ENCODE results near the gene MCFD2. TPM values are rescaled to one million over a fixed set of nuclear protein-coding genes. Genes with fewer than 3 reads are reported as not detected.

The MCFD2 gene
- 10 to 100 TPM; 47.4 to 88.8 (median 63.4) TPM for total RNA-seq
- polyA plus RNA-seq, result 100 to 1,000 TPM in 1 of 2 donors, 10 to 100 TPM in 1; 16.1 to 113 TPM
- long read RNA-seq, donor 1, full-length matches to known transcripts, result 29 of 49 reads
- long read RNA-seq, donor 1, partial matches to known transcripts, result 1 of 49 reads
- long read RNA-seq, donor 1, other reads (novel, unspliced or antisense), result 19 of 49 reads
- long read RNA-seq, donor 2, full-length matches to known transcripts, result 69 of 109 reads
- long read RNA-seq, donor 2, partial matches to known transcripts, result 2 of 109 reads
- long read RNA-seq, donor 2, other reads (novel, unspliced or antisense), result 38 of 109 reads
- long read RNA-seq, donor 3, full-length matches to known transcripts, result 68 of 93 reads
- long read RNA-seq, donor 3, partial matches to known transcripts, result 0 of 93 reads
- long read RNA-seq, donor 3, other reads (novel, unspliced or antisense), result 25 of 93 reads

- intact Hi-C loops (cut with DNase I), result loop anchor here in 5 of 10 donors (5.0 to 10.0 kb wide), 3 partner anchors 407 to 412 kb away; no protein-coding TSS in a partner anchor
- WGBS, 4 donors, result 1% methylated on average over 16 to 38 of the region's 38 CpGs
- TF ChIP-seq POLR2A (IDR thresholded peaks at IDR 0.05) (no peak), CTCF (IDR thresholded peaks at IDR 0.05) (no peak)
- Histone ChIP-seq H3K36me3 (peaks cover 0 to 18% (median 11%) of the 10 kb centered on the region in 9 donors), H3K4me3 (peak within 1 kb of the TSS; percentile 78 to 100 (median 96)), H3K27ac (peak within 1 kb of the TSS; percentile 67 to 99 (median 96)), H3K27me3 (no peaks in the 10 kb centered on the region), H3K9me3 (no peaks in the 10 kb centered on the region), H3K4me1 (peaks cover 0 to 55% (median 33%) of the 10 kb centered on the region in 12 donors)
- ATAC-seq (peak; percentile 9 to 58 (median 49)), DNase-seq (peak; percentile 58 to 84 (median 66))
Measured at GRCh38 chr2:46915281-46915810, at the start of gene MCFD2. MCFD2 (minus strand) TSS chr2:46915806; CDS start chr2:46909171, 6,635 bp downstream.

- Histone ChIP-seq H3K27me3 (no peaks in the 10 kb centered on the region), H3K27ac (peak overlapping the region in 3 of 12 donors; percentile 8 to 40 (median 31)), H3K36me3 (peaks cover 0 to 15% (median 3%) of the 10 kb centered on the region in 9 donors), H3K4me1 (peaks cover 0 to 53% (median 14%) of the 10 kb centered on the region in 12 donors), H3K9me3 (no peaks in the 10 kb centered on the region), H3K4me3 (no peak overlapping the region)
- intact Hi-C loops (cut with DNase I), result no loop called here
- TF ChIP-seq POLR2A (IDR thresholded peaks at IDR 0.05) (no peak), CTCF (IDR thresholded peaks at IDR 0.05) (no peak)
- 65 to 85% (median 76%) methylated on average over 12 of the region's 12 CpGs for WGBS, 4 donors
- DNase-seq, result no peak
- ATAC-seq, result peak in 2 of 4 donors; percentile 11 to 38
Measured at GRCh38 chr2:46964835-46965560, 49.4 kb upstream of the MCFD2 start.

GRCh38 chr2:46963941-46964673, 48.5 kb upstream of the MCFD2 start:
- TF ChIP-seq CTCF (IDR thresholded peaks at IDR 0.05), result no peak
- TF ChIP-seq POLR2A (IDR thresholded peaks at IDR 0.05), result no peak
- Histone ChIP-seq H3K27me3 (no peaks in the 10 kb centered on the region), H3K27ac (peak overlapping the region in 3 of 12 donors; percentile 8 to 40 (median 31)), H3K36me3 (peaks cover 0 to 24% (median 10%) of the 10 kb centered on the region in 9 donors), H3K4me1 (peaks cover 0 to 46% (median 13%) of the 10 kb centered on the region in 12 donors), H3K9me3 (no peaks in the 10 kb centered on the region), H3K4me3 (no peak overlapping the region)
- 94 to 97% (median 95%) methylated on average over 7 of the region's 7 CpGs for WGBS, 4 donors
- ATAC-seq (no peak), DNase-seq (no peak)
- intact Hi-C loops (cut with DNase I), result no loop called here

Data from heart left ventricle (tissue), 16 donors.